Measurements from ENCODE around the gene PAOX. TPM values are rescaled to one million over a fixed set of nuclear protein-coding genes. Genes with fewer than 3 reads are reported as not detected.

PAOX gene
- polyA plus RNA-seq, 2 of the 4 experiments (the other 2 are of a cell fraction): 1.6 to 2.3 TPM

GRCh38 chr10:133353202-133353959 is 25.7 kb upstream of the PAOX start:
- 57% methylated on average over 12 of the region's 16 CpGs for WGBS (ENCODE audit: missing lambda C conversion rate)
- FAIRE-seq (no peak), DNase-seq (ENCODE audit: low read depth in 1 of 2, low spot score in 1 of 2) (no peak), ATAC-seq (no peak)
- POLR2A ChIA-PET: no interaction called here
- H3K4me1 ChIP-seq: peaks cover 10% of the 10 kb centered on the region; the same call in 1 of the 3 replicates
- CTCF ChIA-PET: interaction anchor here (1.1 to 2.6 kb wide), 3 partner anchors 11 to 39 kb away, joined by 3 to 15 read pairs (median 3); no protein-coding TSS in a partner anchor
- H3K4me2 ChIP-seq: no peak overlapping the region
- no peak overlapping the region for H3K4me3 ChIP-seq
- H3K9me3 ChIP-seq: no peaks in the 10 kb centered on the region
- TF ChIP-seq CEBPB (IDR thresholded peaks at IDR 0.05) (no peak), NPAS2 (CRISPR knock-in tag; IDR thresholded peaks at IDR 0.05; ENCODE audit: borderline replicate concordance) (no peak), E2F6 (IDR thresholded peaks at IDR 0.05; ENCODE audit: borderline replicate concordance, low read depth) (no peak), POLR2AphosphoS2 (conservative IDR thresholded peaks at IDR 0.05; ENCODE audit: low read length) (no peak), NFE2L2 (conservative IDR thresholded peaks at IDR 0.05; ENCODE audit: low read length) (no peak), CBX2 (IDR thresholded peaks at IDR 0.05; ENCODE audit: borderline replicate concordance, low read depth) (no peak), GATA3 (IDR thresholded peaks at IDR 0.05; ENCODE audit: borderline replicate concordance) (no peak), TP53 (CRISPR knock-in tag; IDR thresholded peaks at IDR 0.05) (no peak), BCL3 (IDR thresholded peaks at IDR 0.05) (no peak), PBX3 (IDR thresholded peaks at IDR 0.05) (no peak)
- H3K27ac ChIP-seq: no peak overlapping the region

- Histone ChIP-seq H3K9me3 (no peaks in the 10 kb centered on the region), H3K4me3 (no peak overlapping the region), H3K27ac (no peak overlapping the region), H3K4me2 (no peak overlapping the region), H3K4me1 (peaks cover 10% of the 10 kb centered on the region; the same call in 1 of the 3 replicates)
- ATAC-seq: no peak
- 82% methylated on average over 13 of the region's 16 CpGs for WGBS (ENCODE audit: missing lambda C conversion rate)
- TF ChIP-seq ZC3H11A (IDR thresholded peaks at IDR 0.05) (no peak), CHD2 (IDR thresholded peaks at IDR 0.05; ENCODE audit: low read length, partially characterized antibody) (no peak), ATOH8 (CRISPR knock-in tag; IDR thresholded peaks at IDR 0.05; ENCODE audit: low read depth) (no peak), FOXS1 (CRISPR knock-in tag; IDR thresholded peaks at IDR 0.05) (no peak), KDM1A (IDR thresholded peaks at IDR 0.05; ENCODE audit: low read depth) (no peak), MAZ (IDR thresholded peaks at IDR 0.05; ENCODE audit: borderline replicate concordance, low read depth, low read length) (no peak), RAD21 (conservative IDR thresholded peaks at IDR 0.05 in 1 of 2, IDR thresholded peaks at IDR 0.05 in 1 of 2) (no peak), SMC3 (IDR thresholded peaks at IDR 0.05) (no peak), FOSL2 (IDR thresholded peaks at IDR 0.05) (no peak), FOSL2 (CRISPR knock-in tag; IDR thresholded peaks at IDR 0.05) (no peak), JUN (IDR thresholded peaks at IDR 0.05) (no peak), USF2 (IDR thresholded peaks at IDR 0.05) (no peak), BHLHE40 (IDR thresholded peaks at IDR 0.05; ENCODE audit: low read depth, low read length) (no peak), ESRRA (IDR thresholded peaks at IDR 0.05; ENCODE audit: borderline replicate concordance, low read length) (no peak), FOSB (CRISPR knock-in tag; IDR thresholded peaks at IDR 0.05) (no peak), EHMT2 (IDR thresholded peaks at IDR 0.05; ENCODE audit: low read depth) (no peak), HOXA7 (CRISPR knock-in tag; IDR thresholded peaks at IDR 0.05) (no peak), HOXB13 (CRISPR knock-in tag; IDR thresholded peaks at IDR 0.05; ENCODE audit: low read depth) (no peak), MYC (IDR thresholded peaks at IDR 0.05; ENCODE audit: borderline replicate concordance, low read length) (no peak), NR3C1 (IDR thresholded peaks at IDR 0.05) (no peak)
- no peak for DNase-seq (ENCODE audit: low read depth in 1 of 2, low spot score in 1 of 2)
- ChIA-PET POLR2A (no interaction called here), CTCF (interaction anchor here (1.1 to 2.6 kb wide), 3 partner anchors 10 to 39 kb away, joined by 3 to 15 read pairs (median 3); no protein-coding TSS in a partner anchor)
- no peak for FAIRE-seq
These were observed 25.0 kb upstream of the PAOX start for GRCh38 chr10:133353988-133354605.

Data from A549 (cell line).